ENCODE data around the gene DCDC2C. TPM values are rescaled to one million over a fixed set of nuclear protein-coding genes. Genes with fewer than 3 reads are reported as not detected.

DCDC2C gene
- polyA plus RNA-seq, 2 of the 4 experiments (the other 2 are of a cell fraction): not detected

DNA sequence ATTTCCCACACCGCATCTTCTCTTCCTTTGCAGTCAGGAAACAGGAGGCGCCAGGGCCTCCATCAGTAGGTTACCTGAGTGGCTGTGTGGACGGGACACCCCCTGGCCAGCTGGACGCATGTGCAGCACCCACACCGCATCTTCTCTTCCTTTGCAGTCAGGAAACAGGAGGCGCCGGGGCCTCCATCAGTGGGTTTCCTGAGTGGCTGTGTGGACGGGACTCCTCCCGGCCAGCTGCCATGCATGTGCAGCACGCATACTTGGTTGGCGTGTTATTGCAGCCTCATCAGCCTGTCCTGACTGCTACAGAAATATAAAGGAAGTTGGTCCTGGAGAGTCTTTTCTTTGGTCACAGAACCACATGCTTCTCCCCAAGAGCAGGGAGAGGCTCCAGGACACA lies 74.6 kb downstream of the DCDC2C start (continued):
- TF ChIP-seq HOXB5 (CRISPR knock-in tag; IDR thresholded peaks at IDR 0.05) (no peak), GATA3 (IDR thresholded peaks at IDR 0.05; ENCODE audit: borderline replicate concordance) (no peak), HES2 (IDR thresholded peaks at IDR 0.05) (no peak), E2F6 (IDR thresholded peaks at IDR 0.05; ENCODE audit: borderline replicate concordance, low read depth) (no peak)

DNA sequence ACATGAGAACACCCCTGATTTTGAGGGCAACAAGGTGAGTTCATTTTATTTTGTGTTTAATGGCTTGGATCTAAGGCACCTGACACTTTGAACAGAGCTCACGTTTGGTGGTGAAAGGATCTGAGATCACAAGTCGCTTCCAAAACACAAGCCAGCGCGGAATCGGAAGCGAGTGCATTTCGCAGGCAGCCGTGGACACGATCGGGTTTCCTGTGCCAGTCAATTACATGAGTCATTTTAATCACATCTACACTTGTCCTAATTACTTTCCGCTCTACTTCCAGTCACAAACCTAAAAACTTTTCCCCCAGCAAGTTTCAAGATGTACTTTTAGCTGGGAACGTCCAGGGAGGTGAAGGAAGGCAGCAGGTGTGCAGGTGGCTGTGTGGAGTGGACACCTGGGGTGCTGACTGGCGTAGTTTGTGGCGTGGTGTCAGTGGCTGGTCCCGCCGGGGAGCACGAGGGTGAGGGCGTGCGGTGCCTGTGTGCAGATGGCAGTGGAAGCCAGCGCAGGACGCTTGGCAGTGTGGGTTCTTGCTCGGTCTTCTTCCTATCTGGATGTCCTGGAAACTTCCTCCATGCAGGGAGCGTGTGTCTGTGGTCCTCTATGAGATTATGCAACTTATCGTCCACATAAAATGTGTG lies 75.6 kb downstream of the DCDC2C start:
- no peak overlapping the region for H3K4me3 ChIP-seq
- DNase-seq (ENCODE audit: low read depth in 1 of 2, low spot score in 1 of 2): no peak
- H3K9me3 ChIP-seq: no peaks in the 10 kb centered on the region
- FAIRE-seq: no peak
- CTCF ChIA-PET: interaction anchor here (0.7 to 4.5 kb wide), 6 partner anchors 10 to 86 kb away, joined by 3 to 31 read pairs (median 4); no protein-coding TSS in a partner anchor
- WGBS (ENCODE audit: missing lambda C conversion rate): 39% methylated on average over 22 of the region's 24 CpGs
- TF ChIP-seq PHF8 (IDR thresholded peaks at IDR 0.05; ENCODE audit: borderline replicate concordance, low read depth) (no peak), REST (IDR thresholded peaks at IDR 0.05) (no peak), HES2 (IDR thresholded peaks at IDR 0.05) (no peak), MAFK (IDR thresholded peaks at IDR 0.05; ENCODE audit: partially characterized antibody) (no peak), GATA3 (IDR thresholded peaks at IDR 0.05; ENCODE audit: borderline replicate concordance) (no peak), E2F6 (IDR thresholded peaks at IDR 0.05; ENCODE audit: borderline replicate concordance, low read depth) (no peak), EP300 (IDR thresholded peaks at IDR 0.05) (no peak), FOSB (CRISPR knock-in tag; IDR thresholded peaks at IDR 0.05) (no peak)
- no peak overlapping the region for H3K27ac ChIP-seq
- ATAC-seq: no peak
- no peaks in the 10 kb centered on the region for H3K4me1 ChIP-seq
- POLR2A ChIA-PET: no interaction called here
- no peak overlapping the region for H3K4me2 ChIP-seq

DNA sequence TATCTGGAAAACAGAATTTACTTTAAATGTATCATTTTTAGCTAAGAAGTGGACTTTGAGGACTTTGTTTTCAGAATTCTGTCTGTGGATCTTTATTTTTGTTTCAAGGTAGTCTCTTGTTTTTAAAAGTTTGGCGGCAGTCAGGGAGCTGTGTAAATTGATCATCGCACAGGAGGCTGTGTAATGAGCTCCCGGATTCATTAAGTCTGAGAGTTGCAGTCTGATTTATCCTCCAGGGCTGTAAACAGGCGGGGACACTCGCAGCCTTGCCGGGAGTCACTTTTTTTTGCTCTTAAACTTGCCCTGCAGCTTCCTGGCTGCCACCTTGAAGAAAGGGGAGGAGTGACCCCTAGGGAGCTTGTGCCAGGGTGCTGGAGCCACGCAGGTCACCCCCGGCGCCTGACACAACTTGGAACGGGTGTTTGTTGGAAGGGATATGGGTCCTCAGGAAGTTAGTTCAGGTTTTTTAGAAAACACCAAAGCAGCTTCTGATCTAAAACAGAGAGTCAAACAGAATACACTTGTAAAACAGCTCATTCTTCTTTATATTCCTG lies 76.2 kb downstream of the DCDC2C start:
- CTCF ChIA-PET: interaction anchor here (1.1 to 4.5 kb wide), 6 partner anchors 11 to 86 kb away, joined by 3 to 31 read pairs (median 5); no protein-coding TSS in a partner anchor
- no peak for FAIRE-seq
- WGBS (ENCODE audit: missing lambda C conversion rate): 17% methylated on average over 10 of the region's 10 CpGs

More for the DNA sequence above, 76.2 kb downstream of the DCDC2C start:
- Histone ChIP-seq H3K4me3 (no peak overlapping the region), H3K4me2 (no peak overlapping the region), H3K9me3 (no peaks in the 10 kb centered on the region), H3K4me1 (no peaks in the 10 kb centered on the region), H3K27ac (no peak overlapping the region)
- ATAC-seq (peak in 1 of 2 experiments; percentile 28; a peak in 1 of 6 replicates), DNase-seq (ENCODE audit: low read depth in 1 of 2, low spot score in 1 of 2) (no peak)
- POLR2A ChIA-PET: no interaction called here
- no peak for TF ChIP-seq HDAC2 (IDR thresholded peaks at IDR 0.05)
- no peak for TF ChIP-seq KDM5A (IDR thresholded peaks at IDR 0.05)
- no peak for TF ChIP-seq EHMT2 (IDR thresholded peaks at IDR 0.05; ENCODE audit: low read depth)
- no peak for TF ChIP-seq SMC3 (IDR thresholded peaks at IDR 0.05)
- no peak for TF ChIP-seq NPAS2 (CRISPR knock-in tag; IDR thresholded peaks at IDR 0.05; ENCODE audit: borderline replicate concordance)
- TF ChIP-seq CHD4 (IDR thresholded peaks at IDR 0.05; ENCODE audit: borderline replicate concordance): no peak
- no peak for TF ChIP-seq CEBPB (IDR thresholded peaks at IDR 0.05)
- no peak for TF ChIP-seq HES2 (IDR thresholded peaks at IDR 0.05)
- TF ChIP-seq CBX8 (IDR thresholded peaks at IDR 0.05): no peak
- TF ChIP-seq EHF (CRISPR knock-in tag; IDR thresholded peaks at IDR 0.05): no peak
- TF ChIP-seq MYC (IDR thresholded peaks at IDR 0.05; ENCODE audit: borderline replicate concordance, low read length): no peak
- TF ChIP-seq FOSB (CRISPR knock-in tag; IDR thresholded peaks at IDR 0.05): no peak
- TF ChIP-seq RCOR1 (IDR thresholded peaks at IDR 0.05; ENCODE audit: low read depth, low read length): no peak
- TF ChIP-seq, protein P1, sequence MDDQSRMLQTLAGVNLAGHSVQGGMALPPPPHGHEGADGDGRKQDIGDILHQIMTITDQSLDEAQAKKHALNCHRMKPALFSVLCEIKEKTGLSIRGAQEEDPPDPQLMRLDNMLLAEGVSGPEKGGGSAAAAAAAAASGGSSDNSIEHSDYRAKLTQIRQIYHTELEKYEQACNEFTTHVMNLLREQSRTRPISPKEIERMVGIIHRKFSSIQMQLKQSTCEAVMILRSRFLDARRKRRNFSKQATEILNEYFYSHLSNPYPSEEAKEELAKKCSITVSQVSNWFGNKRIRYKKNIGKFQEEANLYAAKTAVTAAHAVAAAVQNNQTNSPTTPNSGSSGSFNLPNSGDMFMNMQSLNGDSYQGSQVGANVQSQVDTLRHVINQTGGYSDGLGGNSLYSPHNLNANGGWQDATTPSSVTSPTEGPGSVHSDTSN (IDR thresholded peaks at IDR 0.05): no peak
- no peak for TF ChIP-seq SREBF2 (IDR thresholded peaks at IDR 0.05)
- no peak for TF ChIP-seq EP300 (IDR thresholded peaks at IDR 0.05)

All from A549 (cell line).